HCT116 (cell line): Measurements from ENCODE around the gene CORO2A. TPM values are rescaled to one million over a fixed set of nuclear protein-coding genes. Genes with fewer than 3 reads are reported as not detected.

ENCODE experiments used
- ATAC-seq: fragments of 200-7000 bp; cut with Tn5 transposase; 2 replicates; pipeline ENCODE4 v1.9.1; 2020; ENCODE audit warnings: mild to moderate bottlenecking, moderate library complexity
- BruUV-seq: library from RNA; stranded (reverse); fragments of 400-500 nt; replicated peaks from 2 replicates; lab custom pipeline; 2021; lab: Mats Ljungman, UMichigan
- CTCF ChIA-PET: fragments of 300-600 bp; sonication (Branson Sonifier 250); formaldehyde crosslinking; loops from one replicate; lab custom pipeline; 2021; ENCODE audit warnings: antibody characterized with exemption; lab: Charles Lee
- POLR2A ChIA-PET: fragments of 300-600, 350-600 bp; sonication (Branson Sonifier 250); formaldehyde crosslinking; loops from one replicate; lab custom pipeline; 2021; ENCODE audit warnings: antibody characterized with exemption; lab: Charles Lee
- RAD21 ChIA-PET, 2 experiments: fragments of 300-600 bp; sonication (Branson Sonifier 250); formaldehyde crosslinking; loops; one replicate each; lab custom pipeline; 2023; ENCODE audit warnings: low total read pairs in 2 of 2; ENCODE audit not compliant: uncharacterized antibody in 2 of 2, unreplicated experiment in 2 of 2, low non-redundant PET in 1 of 2; lab: Charles Lee
- DNase-seq: peaks from one replicate; pipeline ENCODE4 v3.0.0-alpha.2; 2010; ENCODE audit warnings: low read depth, low spot score
- H2AFZ ChIP-seq: fragments of 200-600 bp; shearing (Covaris generic), sonication (generic); 2 replicates; pipeline ENCODE4 v1.6.1; 2017; ENCODE audit warnings: low read depth, mixed run types, mixed read lengths, antibody characterized with exemption, low read length; ENCODE audit not compliant: poor library complexity, severe bottlenecking
- H3K27ac ChIP-seq: 2 replicates; pipeline ENCODE4 v1.5.1; 2012; ENCODE audit warnings: low read depth, low read length
- H3K27me3 ChIP-seq: fragments of 200-600 bp; sonication (generic); 2 replicates; pipeline ENCODE4 v1.6.1; 2016; ENCODE audit warnings: mixed run types, low read length, mixed read lengths; ENCODE audit not compliant: insufficient read depth
- H3K36me3 ChIP-seq, 2 experiments: fragments of 200-500 bp in 1 of 2; fragments of 200-600 bp in 1 of 2; sonication (Bioruptor generic) in 1 of 2; sonication (generic) in 1 of 2; 2 replicates each; pipeline versions ENCODE4 v1.5.1 to v1.6.1; 2014 to 2016; ENCODE audit warnings: low read length in 2 of 2, inconsistent platforms in 1 of 2, mixed read lengths in 1 of 2, mixed run types in 1 of 2; ENCODE audit not compliant: insufficient read depth in 2 of 2, control insufficient read depth in 1 of 2
- H3K4me1 ChIP-seq, 2 experiments: fragments of 200-600 bp in 1 of 2; sonication (generic) in 1 of 2; 2 replicates each; pipeline versions ENCODE4 v1.5.1 to v1.6.1; 2012 to 2017; ENCODE audit warnings: low read length in 2 of 2, inconsistent platforms in 1 of 2, mild to moderate bottlenecking in 1 of 2, mixed read lengths in 1 of 2, mixed run types in 1 of 2, moderate library complexity in 1 of 2; ENCODE audit not compliant: insufficient read depth in 2 of 2, control insufficient read depth in 1 of 2
- H3K4me2 ChIP-seq: fragments of 200-600 bp; sonication (generic); 2 replicates; pipeline ENCODE4 v1.6.1; 2017; ENCODE audit warnings: mixed run types, low read length, mixed read lengths
- H3K4me3 ChIP-seq, 2 experiments: fragments of 200-600 bp in 1 of 2; sonication (generic) in 1 of 2; replicated peaks in 1 of 2; 2 replicates each; pipeline ENCODE4 v1.5.1; 2011 to 2016; ENCODE audit warnings: low read length in 2 of 2, control low read depth in 1 of 2, low read depth in 1 of 2, mild to moderate bottlenecking in 1 of 2, mixed read lengths in 1 of 2, mixed run types in 1 of 2
- H3K79me2 ChIP-seq: fragments of 200-600 bp; sonication (generic); 2 replicates; pipeline ENCODE4 v1.6.1; 2017; ENCODE audit warnings: mild to moderate bottlenecking, mixed run types, low read length, moderate library complexity, mixed read lengths; ENCODE audit not compliant: insufficient read depth
- H3K9ac ChIP-seq: fragments of 200-600 bp; sonication (generic); 2 replicates; pipeline ENCODE4 v1.6.1; 2016; ENCODE audit warnings: low read length, mixed read lengths
- H3K9me2 ChIP-seq: fragments of 200-600 bp; sonication (generic), shearing (Covaris generic); 2 replicates; pipeline ENCODE4 v1.6.1; 2017; ENCODE audit warnings: mixed run types, mild to moderate bottlenecking, moderate library complexity; ENCODE audit not compliant: insufficient read depth
- H3K9me3 ChIP-seq, 2 experiments: fragments of 200-500 bp in 1 of 2; fragments of 200-600 bp in 1 of 2; sonication (Bioruptor generic) in 1 of 2; sonication (generic) in 1 of 2; 2 replicates each; pipeline ENCODE4 v1.6.1; 2014 to 2017; ENCODE audit warnings: low read length in 2 of 2, mixed read lengths in 2 of 2, inconsistent platforms in 1 of 2, low read depth in 1 of 2, mild to moderate bottlenecking in 1 of 2, mixed run types in 1 of 2, moderate library complexity in 1 of 2; ENCODE audit not compliant: control insufficient read depth in 1 of 2, insufficient read depth in 1 of 2
- H4K20me1 ChIP-seq: fragments of 200-600 bp; sonication (generic), shearing (Covaris generic); 2 replicates; pipeline ENCODE4 v1.6.1; 2017; ENCODE audit warnings: mixed run types, mild to moderate bottlenecking, moderate library complexity; ENCODE audit not compliant: insufficient read depth
- CBX3 ChIP-seq: IDR thresholded peaks from 2 replicates; pipeline ENCODE4 v1.6.1; 2012; ENCODE audit warnings: low read depth
- EZH2phosphoT487 ChIP-seq: fragments of 200-600 bp; IDR thresholded peaks from 2 replicates; pipeline ENCODE4 v1.6.1; 2018; ENCODE audit warnings: antibody characterized with exemption, borderline replicate concordance
- FOSL1 ChIP-seq: IDR thresholded peaks from 2 replicates; pipeline ENCODE4 v1.6.1; 2012; ENCODE audit warnings: low read depth
- POLR2AphosphoS5 ChIP-seq: IDR thresholded peaks from 2 replicates; pipeline ENCODE4 v1.6.1; 2011; ENCODE audit warnings: mild to moderate bottlenecking, low read depth, low read length, moderate library complexity
- RAD21 ChIP-seq: IDR thresholded peaks from 2 replicates; pipeline ENCODE4 v1.6.1; 2012; ENCODE audit warnings: low read depth, mild to moderate bottlenecking
- REST ChIP-seq: IDR thresholded peaks from 2 replicates; pipeline ENCODE4 v1.6.1; 2012; ENCODE audit warnings: low read depth
- SRF ChIP-seq: IDR thresholded peaks from 2 replicates; pipeline ENCODE4 v1.6.1; 2012; ENCODE audit warnings: low read depth
- YY1 ChIP-seq: IDR thresholded peaks from 2 replicates; pipeline ENCODE4 v1.6.1; 2011; ENCODE audit warnings: low read length, low read depth, moderate library complexity, mild to moderate bottlenecking; ENCODE audit not compliant: insufficient replicate concordance; ENCODE audit errors: extremely low read depth
- ZFX ChIP-seq: fragments of 450-650 bp; IDR thresholded peaks from 2 replicates; pipeline ENCODE4 v1.6.1; 2017
- ZNF274 ChIP-seq: fragments of 200-500 bp; sonication (Bioruptor generic); IDR thresholded peaks from 2 replicates; pipeline ENCODE4 v1.6.1; 2014; ENCODE audit warnings: mild to moderate bottlenecking, low read depth, low read length, inconsistent platforms
- intact Hi-C: fragments of 100-400 bp; cut with micrococcal nuclease; formaldehyde crosslinking; loops from 2 replicates; pipeline ENCODE4 v1.10.0; 2022
- total RNA-seq: library from RNA; stranded (reverse); gene quantifications from one replicate; pipeline ENCODE4 v1.2.1, GENCODE V29; 2021; ENCODE audit not compliant: unreplicated experiment
- TF ChIP-seq, protein P1 (sequence below), 3 experiments: fragments of 200-600 bp in 1 of 3; sonication (generic) in 1 of 3; IDR thresholded peaks in 2 of 3; conservative IDR thresholded peaks in 1 of 3; 2 replicates each; pipeline ENCODE4 v1.5.1; 2012 to 2017; ENCODE audit warnings: low read depth in 2 of 3, low read length in 2 of 3, antibody characterized with exemption in 1 of 3, borderline replicate concordance in 1 of 3, control low read depth in 1 of 3, mild to moderate bottlenecking in 1 of 3, mixed read lengths in 1 of 3, mixed run types in 1 of 3, moderate library complexity in 1 of 3; ENCODE audit not compliant: insufficient read depth in 1 of 3
- TF ChIP-seq, protein P2 (sequence below): IDR thresholded peaks from 2 replicates; pipeline ENCODE4 v1.6.1; 2011; ENCODE audit warnings: mild to moderate bottlenecking, low read length, moderate library complexity; ENCODE audit not compliant: insufficient replicate concordance; ENCODE audit errors: extremely low read depth
- TF ChIP-seq, protein P3 (sequence below): IDR thresholded peaks from 2 replicates; pipeline ENCODE4 v1.6.1; 2012

Gene CORO2A
- total RNA-seq, 1 experiment from 2014 or later, result 5.7 TPM

GRCh38 chr9:98152526-98152925 is 39.9 kb downstream of the CORO2A start:
- H2AFZ ChIP-seq, result no peak overlapping the region
- H3K36me3 ChIP-seq, result no peaks in the 10 kb centered on the region

DNA sequence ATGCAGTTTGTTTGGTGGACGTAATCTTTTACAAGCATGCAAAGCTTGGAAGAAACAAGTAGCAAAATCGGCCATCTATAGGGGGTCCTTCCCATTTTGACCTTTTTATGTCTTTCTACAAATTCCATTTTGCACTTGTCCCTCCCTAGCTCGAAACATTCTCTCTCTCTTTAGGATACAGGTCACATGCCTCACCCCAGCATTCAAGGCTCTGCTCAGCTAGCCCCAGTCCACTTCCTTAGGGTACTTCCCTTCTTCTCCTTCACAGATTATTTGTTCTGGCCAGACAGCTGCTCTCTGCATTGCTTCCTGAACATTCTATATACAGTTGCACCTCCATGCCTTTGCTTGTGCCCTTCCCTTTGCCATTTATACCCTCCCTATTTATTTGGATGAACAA is 41.7 kb downstream of the CORO2A start:
- Histone ChIP-seq H3K9ac (no peak overlapping the region), H3K36me3 (no peaks in the 10 kb centered on the region), H3K9me2 (no peaks in the 10 kb centered on the region), H3K4me1 (peaks cover 4 to 11% of the 10 kb centered on the region in 2 experiments; a peak in 3 of 4 replicates), H4K20me1 (no peaks in the 10 kb centered on the region), H3K27ac (no peak overlapping the region), H3K79me2 (no peaks in the 10 kb centered on the region), H2AFZ (no peak overlapping the region), H3K4me3 (no peak overlapping the region), H3K9me3 (no peaks in the 10 kb centered on the region), H3K27me3 (no peaks in the 10 kb centered on the region), H3K4me2 (no peak overlapping the region)
- intact Hi-C loops, result no loop called here
- CTCF ChIA-PET, result no interaction called here
- POLR2A ChIA-PET, result no interaction called here
- BruUV-seq, result no TSS peak
- ATAC-seq (no peak), DNase-seq (no peak)
- TF ChIP-seq ZFX (no peak), EZH2phosphoT487 (no peak), ZNF274 (no peak), CBX3 (no peak), REST (no peak)
- TF ChIP-seq, protein P1, sequence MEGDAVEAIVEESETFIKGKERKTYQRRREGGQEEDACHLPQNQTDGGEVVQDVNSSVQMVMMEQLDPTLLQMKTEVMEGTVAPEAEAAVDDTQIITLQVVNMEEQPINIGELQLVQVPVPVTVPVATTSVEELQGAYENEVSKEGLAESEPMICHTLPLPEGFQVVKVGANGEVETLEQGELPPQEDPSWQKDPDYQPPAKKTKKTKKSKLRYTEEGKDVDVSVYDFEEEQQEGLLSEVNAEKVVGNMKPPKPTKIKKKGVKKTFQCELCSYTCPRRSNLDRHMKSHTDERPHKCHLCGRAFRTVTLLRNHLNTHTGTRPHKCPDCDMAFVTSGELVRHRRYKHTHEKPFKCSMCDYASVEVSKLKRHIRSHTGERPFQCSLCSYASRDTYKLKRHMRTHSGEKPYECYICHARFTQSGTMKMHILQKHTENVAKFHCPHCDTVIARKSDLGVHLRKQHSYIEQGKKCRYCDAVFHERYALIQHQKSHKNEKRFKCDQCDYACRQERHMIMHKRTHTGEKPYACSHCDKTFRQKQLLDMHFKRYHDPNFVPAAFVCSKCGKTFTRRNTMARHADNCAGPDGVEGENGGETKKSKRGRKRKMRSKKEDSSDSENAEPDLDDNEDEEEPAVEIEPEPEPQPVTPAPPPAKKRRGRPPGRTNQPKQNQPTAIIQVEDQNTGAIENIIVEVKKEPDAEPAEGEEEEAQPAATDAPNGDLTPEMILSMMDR (IDR thresholded peaks at IDR 0.05 in 2 of 3, conservative IDR thresholded peaks at IDR 0.05 in 1 of 3; ENCODE audit: borderline replicate concordance in 1 of 3, insufficient read depth in 1 of 3, low read depth in 2 of 3, low read length in 2 of 3), result no peak
- RAD21 ChIA-PET, result no interaction called here

More at GRCh38 chr9:98152526-98152925, 39.9 kb downstream of the CORO2A start:
- no peak for ATAC-seq
- no TSS peak for BruUV-seq
- Histone ChIP-seq H3K4me3 (no peak overlapping the region), H3K9ac (no peak overlapping the region), H3K27ac (no peak overlapping the region), H3K9me3 (no peaks in the 10 kb centered on the region), H3K9me2 (no peaks in the 10 kb centered on the region), H3K4me1 (no peaks in the 10 kb centered on the region), H3K79me2 (no peaks in the 10 kb centered on the region), H4K20me1 (no peaks in the 10 kb centered on the region), H3K27me3 (no peaks in the 10 kb centered on the region), H3K4me2 (no peak overlapping the region)
- ChIA-PET POLR2A (no interaction called here), RAD21 (no interaction called here), CTCF (no interaction called here)
- TF ChIP-seq RAD21 (no peak), POLR2AphosphoS5 (no peak), FOSL1 (no peak), ZNF274 (no peak), CBX3 (no peak), YY1 (no peak), SRF (no peak)
- TF ChIP-seq, protein P2, sequence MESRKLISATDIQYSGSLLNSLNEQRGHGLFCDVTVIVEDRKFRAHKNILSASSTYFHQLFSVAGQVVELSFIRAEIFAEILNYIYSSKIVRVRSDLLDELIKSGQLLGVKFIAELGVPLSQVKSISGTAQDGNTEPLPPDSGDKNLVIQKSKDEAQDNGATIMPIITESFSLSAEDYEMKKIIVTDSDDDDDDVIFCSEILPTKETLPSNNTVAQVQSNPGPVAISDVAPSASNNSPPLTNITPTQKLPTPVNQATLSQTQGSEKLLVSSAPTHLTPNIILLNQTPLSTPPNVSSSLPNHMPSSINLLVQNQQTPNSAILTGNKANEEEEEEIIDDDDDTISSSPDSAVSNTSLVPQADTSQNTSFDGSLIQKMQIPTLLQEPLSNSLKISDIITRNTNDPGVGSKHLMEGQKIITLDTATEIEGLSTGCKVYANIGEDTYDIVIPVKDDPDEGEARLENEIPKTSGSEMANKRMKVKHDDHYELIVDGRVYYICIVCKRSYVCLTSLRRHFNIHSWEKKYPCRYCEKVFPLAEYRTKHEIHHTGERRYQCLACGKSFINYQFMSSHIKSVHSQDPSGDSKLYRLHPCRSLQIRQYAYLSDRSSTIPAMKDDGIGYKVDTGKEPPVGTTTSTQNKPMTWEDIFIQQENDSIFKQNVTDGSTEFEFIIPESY, result no peak
- TF ChIP-seq, protein P3, sequence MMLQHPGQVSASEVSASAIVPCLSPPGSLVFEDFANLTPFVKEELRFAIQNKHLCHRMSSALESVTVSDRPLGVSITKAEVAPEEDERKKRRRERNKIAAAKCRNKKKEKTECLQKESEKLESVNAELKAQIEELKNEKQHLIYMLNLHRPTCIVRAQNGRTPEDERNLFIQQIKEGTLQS, result no peak
- DNase-seq, result no peak
- intact Hi-C loops, result no loop called here
